ENCODE data around the gene KAT6B.
A peak's percentile ranks its signal among the peaks of the same experiment; 100 is the strongest.

The KAT6B gene

DNA sequence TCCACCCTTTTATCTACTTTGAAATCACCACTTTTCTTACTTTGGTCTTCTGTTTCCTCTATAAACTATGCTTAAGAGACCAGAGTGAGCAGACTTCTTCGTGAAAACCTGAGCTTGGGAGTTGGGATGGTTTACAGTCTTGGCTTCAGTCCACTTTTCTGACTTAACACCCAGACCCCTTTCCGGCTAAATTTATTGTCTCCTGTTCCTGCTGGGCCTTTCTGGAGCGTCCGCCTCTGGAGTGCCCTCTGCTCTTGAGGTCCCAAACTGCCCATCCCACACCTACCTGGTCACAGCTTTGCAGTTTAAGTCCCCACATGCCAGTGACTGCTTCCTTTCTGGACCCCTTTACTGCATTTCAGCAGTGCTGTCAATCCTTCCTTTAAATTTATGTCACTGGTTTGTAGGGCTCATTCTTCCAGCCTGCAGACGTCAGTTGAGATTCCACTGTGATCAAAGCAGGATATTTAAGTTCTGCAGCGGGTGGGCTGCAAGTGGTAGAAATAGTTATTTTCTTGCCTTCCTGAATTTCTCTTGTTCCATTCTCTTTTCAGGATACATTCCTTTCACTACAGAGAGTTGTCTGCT, 80.3 kb downstream of the KAT6B start:
- ChIA-PET CTCF (no interaction called here), POLR2A (no interaction called here)
- no peaks in the 10 kb centered on the region for H3K9me3 ChIP-seq (ENCODE audit: control insufficient read depth, insufficient read depth, low read depth, low read length)
- H3K36me3 ChIP-seq (ENCODE audit: control insufficient read depth in 2 of 2, insufficient read depth in 1 of 2, low read length in 2 of 2), result no peaks in the 10 kb centered on the region
- no peak overlapping the region for H3K4me3 ChIP-seq (ENCODE audit: low read depth, low read length)
- no peak overlapping the region for H3K27ac ChIP-seq (ENCODE audit: extremely low read depth, low read depth, low read length)
- TF ChIP-seq IKZF3 (tag by site-specific recombination; IDR thresholded peaks at IDR 0.05) (peak; percentile 58; the same call in 1 of the 2 replicates), ZIC2 (tag by site-specific recombination; IDR thresholded peaks at IDR 0.05) (peak; percentile 36; the same call in 1 of the 2 replicates), ZNF335 (tag by site-specific recombination; conservative IDR thresholded peaks at IDR 0.05) (0 out of 2 replicates have a peak, but pooled peaks have one; percentile 17), PRDM6 (tag by site-specific recombination; IDR thresholded peaks at IDR 0.05) (peak; percentile 24; the same call in 1 of the 2 replicates), ZNF626 (tag by site-specific recombination; IDR thresholded peaks at IDR 0.05) (no peak)
- TF ChIP-seq, protein P1, sequence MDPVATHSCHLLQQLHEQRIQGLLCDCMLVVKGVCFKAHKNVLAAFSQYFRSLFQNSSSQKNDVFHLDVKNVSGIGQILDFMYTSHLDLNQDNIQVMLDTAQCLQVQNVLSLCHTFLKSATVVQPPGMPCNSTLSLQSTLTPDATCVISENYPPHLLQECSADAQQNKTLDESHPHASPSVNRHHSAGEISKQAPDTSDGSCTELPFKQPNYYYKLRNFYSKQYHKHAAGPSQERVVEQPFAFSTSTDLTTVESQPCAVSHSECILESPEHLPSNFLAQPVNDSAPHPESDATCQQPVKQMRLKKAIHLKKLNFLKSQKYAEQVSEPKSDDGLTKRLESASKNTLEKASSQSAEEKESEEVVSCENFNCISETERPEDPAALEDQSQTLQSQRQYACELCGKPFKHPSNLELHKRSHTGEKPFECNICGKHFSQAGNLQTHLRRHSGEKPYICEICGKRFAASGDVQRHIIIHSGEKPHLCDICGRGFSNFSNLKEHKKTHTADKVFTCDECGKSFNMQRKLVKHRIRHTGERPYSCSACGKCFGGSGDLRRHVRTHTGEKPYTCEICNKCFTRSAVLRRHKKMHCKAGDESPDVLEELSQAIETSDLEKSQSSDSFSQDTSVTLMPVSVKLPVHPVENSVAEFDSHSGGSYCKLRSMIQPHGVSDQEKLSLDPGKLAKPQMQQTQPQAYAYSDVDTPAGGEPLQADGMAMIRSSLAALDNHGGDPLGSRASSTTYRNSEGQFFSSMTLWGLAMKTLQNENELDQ (tag by site-specific recombination; IDR thresholded peaks at IDR 0.05; ENCODE audit: low read depth), result no peak
- H3K4me1 ChIP-seq (ENCODE audit: control insufficient read depth, insufficient read depth, low read length), result peaks cover 8% of the 10 kb centered on the region

- ChIA-PET POLR2A (no interaction called here), CTCF (no interaction called here)
- H3K4me1 ChIP-seq (ENCODE audit: control insufficient read depth, insufficient read depth, low read length), result peaks cover 8% of the 10 kb centered on the region
- H3K9me3 ChIP-seq (ENCODE audit: control insufficient read depth, insufficient read depth, low read depth, low read length), result no peaks in the 10 kb centered on the region
- TF ChIP-seq ZNF555 (tag by site-specific recombination; conservative IDR thresholded peaks at IDR 0.05) (no peak), KLF1 (tag by site-specific recombination; IDR thresholded peaks at IDR 0.05) (peak; percentile 42; the same call in 1 of the 2 replicates)
- TF ChIP-seq, protein P2, sequence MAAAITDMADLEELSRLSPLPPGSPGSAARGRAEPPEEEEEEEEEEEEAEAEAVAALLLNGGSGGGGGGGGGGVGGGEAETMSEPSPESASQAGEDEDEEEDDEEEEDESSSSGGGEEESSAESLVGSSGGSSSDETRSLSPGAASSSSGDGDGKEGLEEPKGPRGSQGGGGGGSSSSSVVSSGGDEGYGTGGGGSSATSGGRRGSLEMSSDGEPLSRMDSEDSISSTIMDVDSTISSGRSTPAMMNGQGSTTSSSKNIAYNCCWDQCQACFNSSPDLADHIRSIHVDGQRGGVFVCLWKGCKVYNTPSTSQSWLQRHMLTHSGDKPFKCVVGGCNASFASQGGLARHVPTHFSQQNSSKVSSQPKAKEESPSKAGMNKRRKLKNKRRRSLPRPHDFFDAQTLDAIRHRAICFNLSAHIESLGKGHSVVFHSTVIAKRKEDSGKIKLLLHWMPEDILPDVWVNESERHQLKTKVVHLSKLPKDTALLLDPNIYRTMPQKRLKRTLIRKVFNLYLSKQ (tag by site-specific recombination; IDR thresholded peaks at IDR 0.05; ENCODE audit: borderline replicate concordance), result no peak
- no peak overlapping the region for H3K4me3 ChIP-seq (ENCODE audit: low read depth, low read length)
- H3K36me3 ChIP-seq (ENCODE audit: control insufficient read depth in 2 of 2, insufficient read depth in 1 of 2, low read length in 2 of 2), result no peaks in the 10 kb centered on the region
- no peak overlapping the region for H3K27ac ChIP-seq (ENCODE audit: extremely low read depth, low read depth, low read length)
Measured at GRCh38 chr10:74909670-74910069, 83.3 kb downstream of the KAT6B start.

- Histone ChIP-seq H3K9me3 (ENCODE audit: control insufficient read depth, insufficient read depth, low read depth, low read length) (no peaks in the 10 kb centered on the region), H3K36me3 (ENCODE audit: control insufficient read depth in 2 of 2, insufficient read depth in 1 of 2, low read length in 2 of 2) (no peaks in the 10 kb centered on the region), H3K4me1 (ENCODE audit: control insufficient read depth, insufficient read depth, low read length) (peaks cover 8% of the 10 kb centered on the region), H3K27ac (ENCODE audit: extremely low read depth, low read depth, low read length) (no peak overlapping the region), H3K4me3 (ENCODE audit: low read depth, low read length) (no peak overlapping the region)
- TF ChIP-seq, protein P3, sequence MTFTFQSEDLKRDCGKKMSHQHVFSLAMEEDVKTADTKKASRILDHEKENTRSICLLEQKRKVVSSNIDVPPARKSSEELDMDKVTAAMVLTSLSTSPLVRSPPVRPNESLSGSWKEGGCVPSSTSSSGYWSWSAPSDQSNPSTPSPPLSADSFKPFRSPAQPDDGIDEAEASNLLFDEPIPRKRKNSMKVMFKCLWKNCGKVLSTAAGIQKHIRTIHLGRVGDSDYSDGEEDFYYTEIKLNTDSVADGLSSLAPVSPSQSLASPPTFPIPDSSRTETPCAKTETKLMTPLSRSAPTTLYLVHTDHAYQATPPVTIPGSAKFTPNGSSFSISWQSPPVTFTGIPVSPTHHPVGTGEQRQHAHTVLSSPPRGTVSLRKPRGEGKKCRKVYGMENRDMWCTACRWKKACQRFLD (tag by site-specific recombination; IDR thresholded peaks at IDR 0.05), result no peak
- no peak for TF ChIP-seq ZSCAN30 (tag by site-specific recombination; IDR thresholded peaks at IDR 0.05)
- no peak for TF ChIP-seq ZNF585B (tag by site-specific recombination; IDR thresholded peaks at IDR 0.05)
- TF ChIP-seq ZNF140 (tag by site-specific recombination; IDR thresholded peaks at IDR 0.05), result no peak
- no peak for TF ChIP-seq ZNF324 (tag by site-specific recombination; IDR thresholded peaks at IDR 0.05)
- TF ChIP-seq ZNF10 (tag by site-specific recombination; IDR thresholded peaks at IDR 0.05), result no peak
- TF ChIP-seq ZNF776 (tag by site-specific recombination; IDR thresholded peaks at IDR 0.05; ENCODE audit: borderline replicate concordance), result no peak
- ChIA-PET POLR2A (no interaction called here), CTCF (no interaction called here)
Measured at GRCh38 chr10:74910241-74910975, 84.0 kb downstream of the KAT6B start.

Data from HEK293 (cell line).